ENCODE data around the gene NF2.

NF2 gene

GRCh38 chr22:29695129-29695926 lies 91.9 kb downstream of the NF2 start:
- DNase-seq (ENCODE audit: extremely low spot score, insufficient read length, low read depth), result no peak
- no peak for FAIRE-seq

- FAIRE-seq, result no peak
- no peak for DNase-seq (ENCODE audit: extremely low spot score, insufficient read length, low read depth)
Measured at GRCh38 chr22:29697853-29698598, 94.6 kb downstream of the NF2 start.

- no peak for FAIRE-seq
- no peak for DNase-seq (ENCODE audit: extremely low spot score, insufficient read length, low read depth)
Measured at GRCh38 chr22:29700206-29700899, 96.9 kb downstream of the NF2 start.

DNA sequence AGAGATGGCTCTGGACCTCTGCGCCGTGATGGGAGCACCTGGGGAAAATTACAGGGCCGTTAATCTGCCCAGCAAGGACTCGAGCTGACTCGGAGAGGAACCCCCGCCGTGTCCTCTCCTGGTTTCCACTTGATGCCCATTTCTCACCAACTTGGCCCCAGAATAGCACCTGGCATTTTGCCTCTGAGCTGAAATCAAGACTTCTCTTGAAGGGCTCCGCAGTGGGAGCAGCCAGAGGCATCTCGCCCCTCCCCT lies 97.4 kb downstream of the NF2 start:
- no peak for DNase-seq (ENCODE audit: extremely low spot score, insufficient read length, low read depth)
- no peak for FAIRE-seq

GRCh38 chr22:29701155-29701999 lies 97.9 kb downstream of the NF2 start:
- no peak for FAIRE-seq
- DNase-seq (ENCODE audit: extremely low spot score, insufficient read length, low read depth), result no peak

- FAIRE-seq (no peak), DNase-seq (ENCODE audit: extremely low spot score, insufficient read length, low read depth) (no peak)
Measured at GRCh38 chr22:29702000-29702930, 98.8 kb downstream of the NF2 start.

DNA sequence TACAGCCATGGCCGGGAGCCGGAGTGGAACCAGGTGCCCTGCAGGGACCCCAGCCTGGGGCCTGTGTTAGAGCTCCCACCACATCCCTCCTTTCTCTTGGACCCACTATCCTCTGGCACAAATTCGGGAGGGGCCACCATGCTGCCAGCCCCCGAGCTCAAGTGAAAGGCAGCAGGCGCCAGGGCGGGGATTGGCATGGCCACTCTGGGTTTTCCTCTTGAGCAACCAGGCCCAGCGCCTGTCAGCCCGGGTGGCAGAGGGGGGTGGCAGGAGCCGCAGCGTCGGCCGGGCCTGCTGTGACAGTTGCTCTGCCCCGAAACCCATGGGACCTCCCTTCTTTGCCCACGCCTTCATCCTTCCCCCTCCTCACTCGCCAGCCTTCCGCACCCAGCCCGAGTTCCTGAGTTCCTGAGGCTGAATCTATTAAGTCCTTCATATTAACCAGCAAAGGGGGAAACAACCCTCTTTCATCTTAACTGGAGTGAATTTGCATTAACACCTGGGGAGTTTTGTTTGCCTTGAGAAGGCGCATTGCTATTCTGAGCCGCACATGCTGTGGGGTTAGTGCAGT lies 99.6 kb downstream of the NF2 start:
- DNase-seq (ENCODE audit: extremely low spot score, insufficient read length, low read depth) (no peak), FAIRE-seq (no peak)

DNA sequence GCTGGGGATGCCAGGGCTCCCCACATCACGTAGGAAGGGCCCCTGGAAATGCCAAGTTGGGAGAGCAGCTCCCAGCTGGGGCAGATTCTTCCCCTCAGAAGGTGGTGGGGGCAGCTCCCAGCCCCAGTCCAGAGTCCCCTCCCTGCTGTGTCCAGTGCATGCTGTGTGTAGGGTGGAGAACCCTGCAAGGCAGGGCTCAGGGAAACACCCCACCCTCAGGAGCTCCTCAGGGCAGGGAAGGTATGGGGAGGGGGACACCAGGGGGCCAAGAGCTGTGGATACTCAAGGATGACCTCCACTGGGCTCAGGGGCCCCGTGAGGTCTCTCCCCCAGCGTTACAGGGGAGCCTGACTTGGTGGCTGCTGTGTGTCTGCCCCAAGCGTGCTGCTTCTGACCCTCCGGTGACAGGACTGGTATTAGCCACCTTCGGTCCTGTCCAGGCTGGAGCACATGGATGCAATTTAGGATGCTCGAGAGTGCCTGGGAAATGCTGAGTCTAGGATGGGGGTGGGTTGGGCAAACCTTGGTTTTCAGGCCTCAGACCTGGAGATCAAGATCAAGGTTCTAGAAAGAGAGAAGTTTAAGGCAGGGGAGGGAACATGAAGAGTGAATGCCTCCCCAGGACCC lies 100.2 kb downstream of the NF2 start:
- DNase-seq (ENCODE audit: extremely low spot score, insufficient read length, low read depth) (no peak), FAIRE-seq (no peak)

- FAIRE-seq (no peak), DNase-seq (ENCODE audit: extremely low spot score, insufficient read length, low read depth) (no peak)
Measured at GRCh38 chr22:29704528-29705285, 101.3 kb downstream of the NF2 start.

GRCh38 chr22:29705651-29706050 lies 102.2 kb downstream of the NF2 start:
- DNase-seq (ENCODE audit: extremely low spot score, insufficient read length, low read depth) (no peak), FAIRE-seq (no peak)

DNA sequence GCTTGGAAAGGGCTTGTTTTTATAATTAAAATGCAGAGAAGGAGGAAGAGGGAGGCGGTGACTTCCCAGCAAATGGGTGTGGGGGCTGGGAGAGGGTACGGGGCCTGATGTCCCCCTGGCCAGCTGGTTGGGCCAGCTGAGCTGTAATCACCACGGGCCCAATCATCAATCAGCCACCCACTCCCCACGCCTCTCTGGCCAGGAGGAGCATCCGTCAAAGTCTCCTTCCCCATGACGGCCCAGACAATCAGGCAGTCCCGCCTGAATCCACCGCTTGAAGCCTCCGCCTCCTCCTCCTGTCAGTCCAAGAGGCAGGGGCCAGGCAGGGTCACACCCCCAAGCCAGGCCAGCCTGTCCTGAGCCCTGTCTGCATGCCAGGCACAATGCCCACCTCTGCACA lies 103.1 kb downstream of the NF2 start:
- FAIRE-seq (no peak), DNase-seq (ENCODE audit: extremely low spot score, insufficient read length, low read depth) (no peak)

DNA sequence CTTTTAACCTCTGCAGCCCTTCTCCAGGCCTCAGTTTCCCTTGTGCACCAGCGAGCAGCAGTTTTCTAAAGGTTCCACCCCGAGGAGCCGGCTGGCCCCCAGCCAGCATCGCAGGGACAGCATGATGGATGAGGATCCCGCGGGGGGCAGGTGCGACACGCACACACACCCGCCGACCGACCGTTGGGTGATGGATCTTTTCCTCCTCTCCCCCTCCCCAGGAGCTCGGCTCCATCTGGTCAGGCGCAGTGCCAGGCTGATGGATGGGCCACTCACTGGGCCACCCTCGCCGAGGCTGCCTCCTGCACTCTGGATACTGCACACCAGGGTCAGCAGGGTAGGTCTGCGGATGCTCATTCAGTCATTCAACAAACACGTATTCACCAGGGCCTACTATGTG lies 103.6 kb downstream of the NF2 start:
- FAIRE-seq, result no peak
- no peak for DNase-seq (ENCODE audit: extremely low spot score, insufficient read length, low read depth)

- DNase-seq (ENCODE audit: extremely low spot score, insufficient read length, low read depth) (no peak), FAIRE-seq (no peak)
Measured at GRCh38 chr22:29707471-29707870, 104.0 kb downstream of the NF2 start.

- FAIRE-seq (no peak), DNase-seq (ENCODE audit: extremely low spot score, insufficient read length, low read depth) (no peak)
Measured at GRCh38 chr22:29710193-29710592, 106.8 kb downstream of the NF2 start.

- FAIRE-seq (no peak), DNase-seq (ENCODE audit: extremely low spot score, insufficient read length, low read depth) (no peak)
Measured at GRCh38 chr22:29710922-29711593, 107.6 kb downstream of the NF2 start.

DNA sequence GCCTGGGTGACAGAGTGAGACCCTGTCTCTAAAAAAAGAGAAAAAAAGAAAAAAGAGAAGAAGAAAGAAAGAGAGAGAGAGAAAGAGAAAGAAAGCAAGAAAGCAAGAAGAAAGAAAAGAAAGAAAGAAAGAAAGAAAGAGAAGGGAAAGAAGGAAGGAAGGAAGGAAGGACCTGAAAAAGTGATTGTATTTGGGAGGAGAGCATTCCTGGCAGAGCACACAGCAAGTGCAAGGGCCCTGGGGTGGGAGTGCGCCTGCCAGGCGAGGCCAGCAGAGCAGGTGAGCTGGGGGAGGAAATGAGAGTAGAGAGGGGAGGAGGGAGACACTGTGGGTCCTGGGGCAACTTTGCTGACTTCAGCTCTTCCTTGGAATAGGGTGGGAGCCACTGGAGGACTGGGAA lies 108.7 kb downstream of the NF2 start:
- FAIRE-seq, result no peak
- DNase-seq (ENCODE audit: extremely low spot score, insufficient read length, low read depth), result no peak

- DNase-seq (ENCODE audit: extremely low spot score, insufficient read length, low read depth), result no peak
- FAIRE-seq, result no peak
Measured at GRCh38 chr22:29713156-29713727, 109.8 kb downstream of the NF2 start.

All from GM18507 (cell line).